Prostate gland (tissue), 2 donors: ENCODE measurements around the gene SH3PXD2A. TPM values are rescaled to one million over a fixed set of nuclear protein-coding genes. Genes with fewer than 3 reads are reported as not detected.

ENCODE experiments used
- DNase-seq: peaks from one replicate; pipeline ENCODE4 v3.0.0-alpha.2; 2019; ENCODE audit warnings: low spot score
- H3K27ac ChIP-seq, 2 donors: fragments of 200-600 bp; sonication (generic); 2 replicates each; pipeline ENCODE4 v1.5.1; 2017 to 2019
- H3K27me3 ChIP-seq: fragments of 200-600 bp; sonication (generic); replicated peaks from 2 replicates; pipeline ENCODE4 v1.5.1; 2019; ENCODE audit not compliant: insufficient read depth
- H3K36me3 ChIP-seq, 2 donors: fragments of 200-600 bp; sonication (generic); 1 replicate in 1 of 2; 2 replicates in 1 of 2; pipeline versions ENCODE4 v1.5.1 to v1.8.1; 2017 to 2019
- H3K4me1 ChIP-seq: fragments of 200-600 bp; sonication (generic); replicated peaks from 2 replicates; pipeline ENCODE4 v1.5.1; 2019
- H3K4me3 ChIP-seq, 2 donors: fragments of 200-600 bp; sonication (generic); 2 replicates each; pipeline ENCODE4 v1.5.1; 2017 to 2019
- H3K9me3 ChIP-seq: fragments of 200-600 bp; sonication (generic); 2 replicates; pipeline ENCODE4 v1.5.1; 2017
- POLR2A ChIP-seq: fragments of 450-650 bp; IDR thresholded peaks from one replicate; pipeline ENCODE4 v1.6.1; 2016; ENCODE audit warnings: antibody characterized with exemption, mild to moderate bottlenecking
- POLR2AphosphoS5 ChIP-seq: sonication (generic); formaldehyde crosslinking; IDR thresholded peaks from one replicate; pipeline ENCODE4 v1.6.1; 2017; ENCODE audit warnings: antibody characterized with exemption
- WGBS: methylation state at CpG from one replicate; pipeline ENCODE4 v1.1.5; 2018; 5-methylcytosine and 5-hydroxymethylcytosine counted together
- intact Hi-C: fragments of 100-400 bp; cut with DNase I; formaldehyde crosslinking; loops from one replicate; pipeline ENCODE4 v1.14.2; 2022
- total RNA-seq, 2 donors: library from RNA; depleted of rRNA; stranded (reverse); fragments of >200 nt; gene quantifications; one replicate each; pipeline ENCODE4 v1.1.0, GENCODE V29; 2016
- TF ChIP-seq, protein P1 (sequence below), 4 experiments: fragments of 200-600 bp in 2 of 4; fragments of 450-650 bp in 2 of 4; sonication (generic) in 2 of 4; IDR thresholded peaks; 1 replicate in 3 of 4; 2 replicates in 1 of 4; pipeline ENCODE4 v1.5.1; 2016 to 2019; ENCODE audit warnings: antibody characterized with exemption in 4 of 4, mild to moderate bottlenecking in 2 of 4, moderate library complexity in 2 of 4

SH3PXD2A gene
- total RNA-seq, 2 donors from 2014 or later: 14.2 to 26.4 TPM

DNA sequence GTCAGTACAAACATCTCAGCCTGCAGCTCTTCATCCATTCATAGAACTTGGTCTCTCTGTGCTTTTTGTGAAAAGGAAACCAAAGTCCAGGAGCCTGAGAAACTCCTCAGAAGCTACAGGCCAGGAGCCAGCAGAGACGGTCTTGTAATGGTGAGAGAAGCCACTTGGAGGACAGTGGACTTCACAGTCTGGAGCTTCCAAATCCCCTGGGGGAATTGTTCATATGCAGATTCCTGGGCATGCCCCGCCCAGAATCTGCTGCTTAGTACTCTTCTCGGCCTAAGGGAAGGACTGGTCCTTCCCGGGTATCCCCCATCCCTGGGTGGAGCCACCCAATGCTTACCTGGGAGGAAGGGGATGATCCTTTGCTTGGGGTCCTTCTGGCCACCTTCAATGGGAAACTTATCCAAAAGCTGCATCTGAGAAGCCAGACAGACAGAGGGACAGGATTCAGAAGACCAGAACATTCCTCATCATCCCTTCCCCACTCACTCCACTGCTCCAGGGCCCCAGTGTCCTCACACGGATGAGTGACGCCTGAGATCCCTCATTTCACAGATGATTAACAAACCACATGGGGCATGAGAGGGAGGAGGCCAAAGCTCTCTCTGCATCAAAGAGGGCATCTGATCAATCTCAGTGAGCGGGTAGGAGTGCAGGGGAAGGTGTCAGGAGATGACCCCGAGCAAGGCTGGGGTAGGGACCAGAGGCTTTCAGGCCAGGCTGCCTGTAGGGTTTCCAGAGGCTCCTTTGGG is 88.4 kb downstream of the SH3PXD2A start:
- H3K4me3 ChIP-seq: no peak overlapping the region
- no peak for TF ChIP-seq POLR2A
- TF ChIP-seq, protein P1, sequence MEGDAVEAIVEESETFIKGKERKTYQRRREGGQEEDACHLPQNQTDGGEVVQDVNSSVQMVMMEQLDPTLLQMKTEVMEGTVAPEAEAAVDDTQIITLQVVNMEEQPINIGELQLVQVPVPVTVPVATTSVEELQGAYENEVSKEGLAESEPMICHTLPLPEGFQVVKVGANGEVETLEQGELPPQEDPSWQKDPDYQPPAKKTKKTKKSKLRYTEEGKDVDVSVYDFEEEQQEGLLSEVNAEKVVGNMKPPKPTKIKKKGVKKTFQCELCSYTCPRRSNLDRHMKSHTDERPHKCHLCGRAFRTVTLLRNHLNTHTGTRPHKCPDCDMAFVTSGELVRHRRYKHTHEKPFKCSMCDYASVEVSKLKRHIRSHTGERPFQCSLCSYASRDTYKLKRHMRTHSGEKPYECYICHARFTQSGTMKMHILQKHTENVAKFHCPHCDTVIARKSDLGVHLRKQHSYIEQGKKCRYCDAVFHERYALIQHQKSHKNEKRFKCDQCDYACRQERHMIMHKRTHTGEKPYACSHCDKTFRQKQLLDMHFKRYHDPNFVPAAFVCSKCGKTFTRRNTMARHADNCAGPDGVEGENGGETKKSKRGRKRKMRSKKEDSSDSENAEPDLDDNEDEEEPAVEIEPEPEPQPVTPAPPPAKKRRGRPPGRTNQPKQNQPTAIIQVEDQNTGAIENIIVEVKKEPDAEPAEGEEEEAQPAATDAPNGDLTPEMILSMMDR (IDR thresholded peaks at IDR 0.05): no peak
- TF ChIP-seq POLR2AphosphoS5: no peak
- WGBS: 84% methylated on average over 8 of the region's 8 CpGs
- intact Hi-C loops: no loop called here
- no peak overlapping the region for H3K27ac ChIP-seq
- no peaks in the 10 kb centered on the region for H3K9me3 ChIP-seq
- H3K4me1 ChIP-seq: no peaks in the 10 kb centered on the region
- H3K27me3 ChIP-seq: no peaks in the 10 kb centered on the region
- H3K36me3 ChIP-seq: no peaks in the 10 kb centered on the region
- no peak for DNase-seq

GRCh38 chr10:103765981-103766380 is 89.4 kb downstream of the SH3PXD2A start:
- WGBS: 70% methylated on average over 8 of the region's 8 CpGs
- DNase-seq: no peak
- no peaks in the 10 kb centered on the region for H3K4me1 ChIP-seq
- TF ChIP-seq, protein P1 (IDR thresholded peaks at IDR 0.05): no peak
- intact Hi-C loops: no loop called here
- no peak overlapping the region for H3K4me3 ChIP-seq
- no peak overlapping the region for H3K27ac ChIP-seq
- no peaks in the 10 kb centered on the region for H3K27me3 ChIP-seq
- no peaks in the 10 kb centered on the region for H3K36me3 ChIP-seq
- H3K9me3 ChIP-seq: no peaks in the 10 kb centered on the region

DNA sequence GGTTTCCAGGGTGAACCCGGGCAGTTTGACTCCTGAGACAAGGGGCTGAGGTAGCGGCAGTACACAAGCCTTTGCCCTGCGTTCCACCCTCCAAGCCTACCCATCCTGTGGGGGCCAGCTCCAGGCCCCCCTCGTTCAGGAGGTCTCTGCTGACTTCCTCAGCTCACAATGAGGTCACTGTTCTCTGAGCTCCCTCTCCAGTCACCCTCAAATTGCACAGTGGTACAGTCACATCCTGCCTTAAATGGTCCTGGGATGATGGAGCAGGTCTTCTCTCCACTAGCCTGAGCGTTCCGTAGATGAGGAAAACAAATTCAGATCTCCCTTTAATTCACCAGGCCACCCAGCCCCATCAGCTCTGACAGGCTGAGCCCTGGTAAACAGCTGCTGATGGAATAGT is 90.2 kb downstream of the SH3PXD2A start:
- no peak for TF ChIP-seq POLR2A
- TF ChIP-seq, protein P1 (IDR thresholded peaks at IDR 0.05): no peak
- TF ChIP-seq POLR2AphosphoS5: no peak

DNA sequence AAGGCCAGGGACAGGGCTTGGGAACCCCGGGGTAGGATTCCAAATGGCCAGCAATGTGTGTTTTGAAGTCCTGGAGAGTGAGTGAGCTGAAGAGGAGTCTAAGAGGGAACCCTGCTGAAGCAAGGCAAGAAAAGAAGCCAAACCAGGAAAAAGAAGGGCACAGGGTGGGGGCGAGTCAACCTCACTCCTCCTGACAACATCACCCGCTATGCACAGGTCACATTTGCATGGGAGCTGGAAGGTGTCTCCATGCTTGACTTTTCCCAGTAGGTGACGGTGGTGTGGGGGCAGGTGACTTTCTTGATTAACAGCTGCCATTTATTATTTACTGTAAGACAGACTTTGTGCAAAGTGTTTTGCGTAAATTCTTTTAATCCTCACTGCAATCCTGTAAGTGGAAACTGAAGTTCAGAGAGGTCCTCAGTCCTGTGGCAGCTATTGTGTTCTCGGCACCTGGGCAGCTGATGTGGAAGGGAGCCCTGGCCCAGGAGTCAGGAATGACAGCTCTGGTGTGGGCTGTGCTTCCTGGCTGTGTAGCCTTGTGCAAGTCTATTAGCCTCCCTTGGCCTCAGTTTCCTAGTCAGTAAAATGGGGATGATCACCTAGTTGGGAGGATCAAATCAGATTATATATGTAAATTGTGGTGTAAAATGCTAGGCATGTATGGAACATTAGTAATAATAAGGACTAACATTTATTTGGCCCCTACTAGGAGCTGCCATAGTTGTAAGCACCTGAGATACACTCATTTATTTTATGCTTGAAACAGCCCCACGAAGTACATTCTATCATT is 90.9 kb downstream of the SH3PXD2A start:
- Histone ChIP-seq H3K4me1 (no peaks in the 10 kb centered on the region), H3K27ac (no peak overlapping the region), H3K27me3 (no peaks in the 10 kb centered on the region), H3K36me3 (no peaks in the 10 kb centered on the region), H3K4me3 (no peak overlapping the region), H3K9me3 (no peaks in the 10 kb centered on the region)
- WGBS: 86% methylated on average over 7 of the region's 7 CpGs
- TF ChIP-seq POLR2AphosphoS5 (no peak), POLR2A (no peak)
- TF ChIP-seq, protein P1 (IDR thresholded peaks at IDR 0.05): no peak
- no peak for DNase-seq
- intact Hi-C loops: no loop called here

More for the DNA sequence above, 90.2 kb downstream of the SH3PXD2A start:
- Histone ChIP-seq H3K36me3 (no peaks in the 10 kb centered on the region), H3K27me3 (no peaks in the 10 kb centered on the region), H3K27ac (no peak overlapping the region), H3K4me1 (no peaks in the 10 kb centered on the region), H3K4me3 (no peak overlapping the region), H3K9me3 (no peaks in the 10 kb centered on the region)
- no peak for DNase-seq
- intact Hi-C loops: no loop called here
- 74% methylated on average over 6 of the region's 6 CpGs for WGBS
